Mammary epithelial cell (primary cell): ENCODE data around the gene OR6C74.

Experiments used
- CTCF ChIP-seq, 2 donors: IDR thresholded peaks in 1 of 2; conservative IDR thresholded peaks in 1 of 2; 2 replicates each; pipeline ENCODE4 v1.5.1; 2011 to 2012; ENCODE audit warnings: inconsistent platforms in 2 of 2, low read length in 2 of 2, mild to moderate bottlenecking in 2 of 2, control low read depth in 1 of 2, low read depth in 1 of 2; ENCODE audit not compliant: insufficient read depth in 1 of 2; ENCODE audit errors: extremely low read depth in 1 of 2
- EZH2 ChIP-seq: IDR thresholded peaks from 2 replicates; pipeline ENCODE4 v1.6.1; 2012; ENCODE audit warnings: low read length, inconsistent platforms, borderline replicate concordance

- TF ChIP-seq EZH2: no peak
- TF ChIP-seq CTCF (conservative IDR thresholded peaks at IDR 0.05 in 1 of 2, IDR thresholded peaks at IDR 0.05 in 1 of 2; ENCODE audit: extremely low read depth in 1 of 2, insufficient read depth in 1 of 2, low read depth in 1 of 2, low read length in 2 of 2): no peak
These were observed 8.9 kb downstream of the OR6C74 start for GRCh38 chr12:55253281-55253680.
